ENCODE data around the gene ATP6V0B.

The ATP6V0B gene

GRCh38 chr1:44016890-44017400 is 42.2 kb downstream of the ATP6V0B start:
- no peak for DNase-seq (ENCODE audit: extremely low read depth, low read depth)
- TF ChIP-seq CTCF (IDR thresholded peaks at IDR 0.05; ENCODE audit: low read depth, low read length), result no peak

GRCh38 chr1:44019466-44019948 is 44.7 kb downstream of the ATP6V0B start:
- DNase-seq (ENCODE audit: extremely low read depth, low read depth), result no peak
- no peak for TF ChIP-seq CTCF (IDR thresholded peaks at IDR 0.05; ENCODE audit: low read depth, low read length)

GRCh38 chr1:44020464-44020863 is 45.7 kb downstream of the ATP6V0B start:
- no peak for DNase-seq (ENCODE audit: extremely low read depth, low read depth)
- no peak for TF ChIP-seq CTCF (IDR thresholded peaks at IDR 0.05; ENCODE audit: low read depth, low read length)

- DNase-seq (ENCODE audit: extremely low read depth, low read depth), result no peak
Measured at GRCh38 chr1:44021156-44021555, 46.4 kb downstream of the ATP6V0B start.

GRCh38 chr1:44021581-44022321 is 47.0 kb downstream of the ATP6V0B start:
- no peak for DNase-seq (ENCODE audit: extremely low read depth, low read depth)

More at GRCh38 chr1:44021156-44021555, 46.4 kb downstream of the ATP6V0B start:
- no peak for TF ChIP-seq CTCF (IDR thresholded peaks at IDR 0.05; ENCODE audit: low read depth, low read length)

GRCh38 chr1:44024031-44024902 is 49.5 kb downstream of the ATP6V0B start:
- no peak for DNase-seq (ENCODE audit: extremely low read depth, low read depth)
- no peak for TF ChIP-seq CTCF (IDR thresholded peaks at IDR 0.05; ENCODE audit: low read depth, low read length)

More at GRCh38 chr1:44021581-44022321, 47.0 kb downstream of the ATP6V0B start:
- TF ChIP-seq CTCF (IDR thresholded peaks at IDR 0.05; ENCODE audit: low read depth, low read length), result no peak

Measured in AG09319 (cell line).